ENCODE data around the gene RAB11FIP4. TPM values are rescaled to one million over a fixed set of nuclear protein-coding genes. Genes with fewer than 3 reads are reported as not detected.
A peak's percentile ranks its signal among the peaks of the same experiment; 100 is the strongest.

Gene RAB11FIP4
- total and polyA plus RNA-seq, 2 of the 13 experiments (the other 11 are each of a cell fraction or from before 2014, with no cell fraction given) = 28.0 to 89.3 TPM

GRCh38 chr17:31475378-31476162 is 84.1 kb downstream of the RAB11FIP4 start (continued):
- TF ChIP-seq GPN1 (CRISPR knock-in tag; IDR thresholded peaks at IDR 0.05; ENCODE audit: borderline replicate concordance) = no peak
- no peak for TF ChIP-seq DR1 (CRISPR knock-in tag; IDR thresholded peaks at IDR 0.05)
- no peak for TF ChIP-seq XBP1 (CRISPR knock-in tag; IDR thresholded peaks at IDR 0.05)
- TF ChIP-seq, protein P1, sequence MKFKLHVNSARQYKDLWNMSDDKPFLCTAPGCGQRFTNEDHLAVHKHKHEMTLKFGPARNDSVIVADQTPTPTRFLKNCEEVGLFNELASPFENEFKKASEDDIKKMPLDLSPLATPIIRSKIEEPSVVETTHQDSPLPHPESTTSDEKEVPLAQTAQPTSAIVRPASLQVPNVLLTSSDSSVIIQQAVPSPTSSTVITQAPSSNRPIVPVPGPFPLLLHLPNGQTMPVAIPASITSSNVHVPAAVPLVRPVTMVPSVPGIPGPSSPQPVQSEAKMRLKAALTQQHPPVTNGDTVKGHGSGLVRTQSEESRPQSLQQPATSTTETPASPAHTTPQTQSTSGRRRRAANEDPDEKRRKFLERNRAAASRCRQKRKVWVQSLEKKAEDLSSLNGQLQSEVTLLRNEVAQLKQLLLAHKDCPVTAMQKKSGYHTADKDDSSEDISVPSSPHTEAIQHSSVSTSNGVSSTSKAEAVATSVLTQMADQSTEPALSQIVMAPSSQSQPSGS (CRISPR knock-in tag; IDR thresholded peaks at IDR 0.05) = peak; percentile 94
- peak; percentile 83; the same call in 1 of the 2 replicates for TF ChIP-seq ZNF589 (CRISPR knock-in tag; conservative IDR thresholded peaks at IDR 0.05)
- peak; percentile 69; the same call in 1 of the 2 replicates for TF ChIP-seq HNF4G (IDR thresholded peaks at IDR 0.05; ENCODE audit: borderline replicate concordance, low read depth, low read length)
- TF ChIP-seq HNF4G (CRISPR knock-in tag; IDR thresholded peaks at IDR 0.05; ENCODE audit: borderline replicate concordance, low read depth) = no peak; the same call in 1 of the 2 replicates
- TF ChIP-seq, protein P2, sequence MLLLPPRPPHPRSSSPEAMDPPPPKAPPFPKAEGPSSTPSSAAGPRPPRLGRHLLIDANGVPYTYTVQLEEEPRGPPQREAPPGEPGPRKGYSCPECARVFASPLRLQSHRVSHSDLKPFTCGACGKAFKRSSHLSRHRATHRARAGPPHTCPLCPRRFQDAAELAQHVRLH (CRISPR knock-in tag; IDR thresholded peaks at IDR 0.05; ENCODE audit: borderline replicate concordance, low read depth) = peak; percentile 72
- no peak for TF ChIP-seq LBX2 (CRISPR knock-in tag; IDR thresholded peaks at IDR 0.05; ENCODE audit: borderline replicate concordance)
- TF ChIP-seq ZSCAN30 (CRISPR knock-in tag; IDR thresholded peaks at IDR 0.05) = no peak
- TF ChIP-seq HMGA1 (CRISPR knock-in tag; conservative IDR thresholded peaks at IDR 0.05) = no peak
- TF ChIP-seq ZNF782 (CRISPR knock-in tag; IDR thresholded peaks at IDR 0.05; ENCODE audit: borderline replicate concordance) = no peak
- no peak for TF ChIP-seq ZNF713 (CRISPR knock-in tag; IDR thresholded peaks at IDR 0.05)
- no peak for TF ChIP-seq NCOA5 (CRISPR knock-in tag; IDR thresholded peaks at IDR 0.05)
- peak; percentile 73 for TF ChIP-seq KAT2B (IDR thresholded peaks at IDR 0.05; ENCODE audit: borderline replicate concordance, low read depth, low read length)
- TF ChIP-seq ZNF503 (CRISPR knock-in tag; IDR thresholded peaks at IDR 0.05) = peak; percentile 52; the same call in 1 of the 2 replicates
- peak; percentile 57; the same call in 1 of the 2 replicates for TF ChIP-seq ATF1 (CRISPR knock-in tag; IDR thresholded peaks at IDR 0.05)
- TF ChIP-seq ZSCAN12 (CRISPR knock-in tag; IDR thresholded peaks at IDR 0.05) = 0 out of 2 replicates have a peak, but pooled peaks have one; percentile 31
- TF ChIP-seq TCF7 (IDR thresholded peaks at IDR 0.05; ENCODE audit: low read depth) = peak; percentile 79
- TF ChIP-seq, protein P3, sequence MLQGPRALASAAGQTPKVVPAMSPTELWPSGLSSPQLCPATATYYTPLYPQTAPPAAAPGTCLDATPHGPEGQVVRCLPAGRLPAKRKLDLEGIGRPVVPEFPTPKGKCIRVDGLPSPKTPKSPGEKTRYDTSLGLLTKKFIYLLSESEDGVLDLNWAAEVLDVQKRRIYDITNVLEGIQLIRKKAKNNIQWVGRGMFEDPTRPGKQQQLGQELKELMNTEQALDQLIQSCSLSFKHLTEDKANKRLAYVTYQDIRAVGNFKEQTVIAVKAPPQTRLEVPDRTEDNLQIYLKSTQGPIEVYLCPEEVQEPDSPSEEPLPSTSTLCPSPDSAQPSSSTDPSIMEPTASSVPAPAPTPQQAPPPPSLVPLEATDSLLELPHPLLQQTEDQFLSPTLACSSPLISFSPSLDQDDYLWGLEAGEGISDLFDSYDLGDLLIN (CRISPR knock-in tag; IDR thresholded peaks at IDR 0.05; ENCODE audit: borderline replicate concordance) = no peak
- no peak for TF ChIP-seq MAZ (IDR thresholded peaks at IDR 0.05; ENCODE audit: borderline replicate concordance, low read depth, low read length)
- TF ChIP-seq MAZ (CRISPR knock-in tag; IDR thresholded peaks at IDR 0.05; ENCODE audit: low read depth) = peak; percentile 70
- peak; percentile 96; the same call in 1 of the 2 replicates for TF ChIP-seq FOXK1 (CRISPR knock-in tag; IDR thresholded peaks at IDR 0.05; ENCODE audit: borderline replicate concordance, low read depth)

All from HepG2 (cell line).